HCT116 (cell line): ENCODE results near the gene ZNF619. TPM values are rescaled to one million over a fixed set of nuclear protein-coding genes. Genes with fewer than 3 reads are reported as not detected.
"Not testable (repeated sequence)": the region's sequence is repeated elsewhere in the genome, so short reads cannot be mapped to it uniquely, and the experiment has no call there.

Experiments used
- ATAC-seq: fragments of 200-7000 bp; cut with Tn5 transposase; 2 replicates; pipeline ENCODE4 v1.9.1; 2020; ENCODE audit warnings: mild to moderate bottlenecking, moderate library complexity
- BruUV-seq: library from RNA; stranded (reverse); fragments of 400-500 nt; replicated peaks from 2 replicates; lab custom pipeline; 2021; lab: Mats Ljungman, UMichigan
- CTCF ChIA-PET: fragments of 300-600 bp; sonication (Branson Sonifier 250); formaldehyde crosslinking; loops from one replicate; lab custom pipeline; 2021; ENCODE audit warnings: antibody characterized with exemption; lab: Charles Lee
- POLR2A ChIA-PET: fragments of 300-600, 350-600 bp; sonication (Branson Sonifier 250); formaldehyde crosslinking; loops from one replicate; lab custom pipeline; 2021; ENCODE audit warnings: antibody characterized with exemption; lab: Charles Lee
- RAD21 ChIA-PET, 2 experiments: fragments of 300-600 bp; sonication (Branson Sonifier 250); formaldehyde crosslinking; loops; one replicate each; lab custom pipeline; 2023; ENCODE audit warnings: low total read pairs in 2 of 2; ENCODE audit not compliant: uncharacterized antibody in 2 of 2, unreplicated experiment in 2 of 2, low non-redundant PET in 1 of 2; lab: Charles Lee
- DNase-seq: peaks from one replicate; pipeline ENCODE4 v3.0.0-alpha.2; 2010; ENCODE audit warnings: low read depth, low spot score
- H2AFZ ChIP-seq: fragments of 200-600 bp; shearing (Covaris generic), sonication (generic); 2 replicates; pipeline ENCODE4 v1.6.1; 2017; ENCODE audit warnings: low read depth, mixed run types, mixed read lengths, antibody characterized with exemption, low read length; ENCODE audit not compliant: poor library complexity, severe bottlenecking
- H3K27ac ChIP-seq: 2 replicates; pipeline ENCODE4 v1.5.1; 2012; ENCODE audit warnings: low read depth, low read length
- H3K27me3 ChIP-seq: fragments of 200-600 bp; sonication (generic); 2 replicates; pipeline ENCODE4 v1.6.1; 2016; ENCODE audit warnings: mixed run types, low read length, mixed read lengths; ENCODE audit not compliant: insufficient read depth
- H3K36me3 ChIP-seq, 2 experiments: fragments of 200-500 bp in 1 of 2; fragments of 200-600 bp in 1 of 2; sonication (Bioruptor generic) in 1 of 2; sonication (generic) in 1 of 2; 2 replicates each; pipeline versions ENCODE4 v1.5.1 to v1.6.1; 2014 to 2016; ENCODE audit warnings: low read length in 2 of 2, inconsistent platforms in 1 of 2, mixed read lengths in 1 of 2, mixed run types in 1 of 2; ENCODE audit not compliant: insufficient read depth in 2 of 2, control insufficient read depth in 1 of 2
- H3K4me1 ChIP-seq, 2 experiments: fragments of 200-600 bp in 1 of 2; sonication (generic) in 1 of 2; 2 replicates each; pipeline versions ENCODE4 v1.5.1 to v1.6.1; 2012 to 2017; ENCODE audit warnings: low read length in 2 of 2, inconsistent platforms in 1 of 2, mild to moderate bottlenecking in 1 of 2, mixed read lengths in 1 of 2, mixed run types in 1 of 2, moderate library complexity in 1 of 2; ENCODE audit not compliant: insufficient read depth in 2 of 2, control insufficient read depth in 1 of 2
- H3K4me2 ChIP-seq: fragments of 200-600 bp; sonication (generic); 2 replicates; pipeline ENCODE4 v1.6.1; 2017; ENCODE audit warnings: mixed run types, low read length, mixed read lengths
- H3K4me3 ChIP-seq, 2 experiments: fragments of 200-600 bp in 1 of 2; sonication (generic) in 1 of 2; replicated peaks in 1 of 2; 2 replicates each; pipeline ENCODE4 v1.5.1; 2011 to 2016; ENCODE audit warnings: low read length in 2 of 2, control low read depth in 1 of 2, low read depth in 1 of 2, mild to moderate bottlenecking in 1 of 2, mixed read lengths in 1 of 2, mixed run types in 1 of 2
- H3K79me2 ChIP-seq: fragments of 200-600 bp; sonication (generic); 2 replicates; pipeline ENCODE4 v1.6.1; 2017; ENCODE audit warnings: mild to moderate bottlenecking, mixed run types, low read length, moderate library complexity, mixed read lengths; ENCODE audit not compliant: insufficient read depth
- H3K9ac ChIP-seq: fragments of 200-600 bp; sonication (generic); 2 replicates; pipeline ENCODE4 v1.6.1; 2016; ENCODE audit warnings: low read length, mixed read lengths
- H3K9me2 ChIP-seq: fragments of 200-600 bp; sonication (generic), shearing (Covaris generic); 2 replicates; pipeline ENCODE4 v1.6.1; 2017; ENCODE audit warnings: mixed run types, mild to moderate bottlenecking, moderate library complexity; ENCODE audit not compliant: insufficient read depth
- H3K9me3 ChIP-seq, 2 experiments: fragments of 200-500 bp in 1 of 2; fragments of 200-600 bp in 1 of 2; sonication (Bioruptor generic) in 1 of 2; sonication (generic) in 1 of 2; 2 replicates each; pipeline ENCODE4 v1.6.1; 2014 to 2017; ENCODE audit warnings: low read length in 2 of 2, mixed read lengths in 2 of 2, inconsistent platforms in 1 of 2, low read depth in 1 of 2, mild to moderate bottlenecking in 1 of 2, mixed run types in 1 of 2, moderate library complexity in 1 of 2; ENCODE audit not compliant: control insufficient read depth in 1 of 2, insufficient read depth in 1 of 2
- H4K20me1 ChIP-seq: fragments of 200-600 bp; sonication (generic), shearing (Covaris generic); 2 replicates; pipeline ENCODE4 v1.6.1; 2017; ENCODE audit warnings: mixed run types, mild to moderate bottlenecking, moderate library complexity; ENCODE audit not compliant: insufficient read depth
- ATF3 ChIP-seq: IDR thresholded peaks from 2 replicates; pipeline ENCODE4 v1.6.1; 2012
- CBX3 ChIP-seq: IDR thresholded peaks from 2 replicates; pipeline ENCODE4 v1.6.1; 2012; ENCODE audit warnings: low read depth
- CEBPB ChIP-seq: IDR thresholded peaks from 2 replicates; pipeline ENCODE4 v1.6.1; 2012; ENCODE audit warnings: low read depth
- EZH2 ChIP-seq: fragments of 200-600 bp; sonication (generic); IDR thresholded peaks from 2 replicates; pipeline ENCODE4 v1.6.1; 2017; ENCODE audit warnings: antibody characterized with exemption, mixed run types
- EZH2phosphoT487 ChIP-seq: fragments of 200-600 bp; IDR thresholded peaks from 2 replicates; pipeline ENCODE4 v1.6.1; 2018; ENCODE audit warnings: antibody characterized with exemption, borderline replicate concordance
- MAX ChIP-seq: IDR thresholded peaks from 2 replicates; pipeline ENCODE4 v1.6.1; 2012
- POLR2A ChIP-seq: IDR thresholded peaks from 2 replicates; pipeline ENCODE4 v1.7.0; 2011; ENCODE audit warnings: borderline replicate concordance; ENCODE audit not compliant: insufficient read depth, insufficient read length; ENCODE audit errors: extremely low read depth
- POLR2AphosphoS5 ChIP-seq: IDR thresholded peaks from 2 replicates; pipeline ENCODE4 v1.6.1; 2011; ENCODE audit warnings: mild to moderate bottlenecking, low read depth, low read length, moderate library complexity
- REST ChIP-seq: IDR thresholded peaks from 2 replicates; pipeline ENCODE4 v1.6.1; 2012; ENCODE audit warnings: low read depth
- SRF ChIP-seq: IDR thresholded peaks from 2 replicates; pipeline ENCODE4 v1.6.1; 2012; ENCODE audit warnings: low read depth
- ZFX ChIP-seq: fragments of 450-650 bp; IDR thresholded peaks from 2 replicates; pipeline ENCODE4 v1.6.1; 2017
- intact Hi-C: fragments of 100-400 bp; cut with micrococcal nuclease; formaldehyde crosslinking; loops from 2 replicates; pipeline ENCODE4 v1.10.0; 2022
- total RNA-seq: library from RNA; stranded (reverse); gene quantifications from one replicate; pipeline ENCODE4 v1.2.1, GENCODE V29; 2021; ENCODE audit not compliant: unreplicated experiment

Gene ZNF619
- total RNA-seq, 1 experiment from 2014 or later = 7.3 TPM

GRCh38 chr3:40461161-40461560, 15.8 kb upstream of the ZNF619 start:
- H3K9me3 ChIP-seq = no peaks in the 10 kb centered on the region
- TF ChIP-seq REST = no peak
- no peak for TF ChIP-seq SRF
- no peak for TF ChIP-seq MAX
- TF ChIP-seq POLR2AphosphoS5 = no peak
- no peak for TF ChIP-seq POLR2A
- TF ChIP-seq CBX3 = no peak
- no peak for TF ChIP-seq EZH2
- no peak for TF ChIP-seq ZFX
- no peak for TF ChIP-seq EZH2phosphoT487
- no peak for TF ChIP-seq ATF3
- no peak for TF ChIP-seq CEBPB
- no peak overlapping the region for H3K4me2 ChIP-seq
- ChIA-PET CTCF (no interaction called here), POLR2A (no interaction called here), RAD21 (no interaction called here)
- no peak overlapping the region for H3K9ac ChIP-seq
- peaks cover 85% of the 10 kb centered on the region for H3K79me2 ChIP-seq
- H3K4me3 ChIP-seq = no peak overlapping the region
- no TSS peak for BruUV-seq
- no peaks in the 10 kb centered on the region for H3K9me2 ChIP-seq
- ATAC-seq (no peak), DNase-seq (no peak)
- no peaks in the 10 kb centered on the region for H3K27me3 ChIP-seq
- no peak overlapping the region for H2AFZ ChIP-seq
- intact Hi-C loops = no loop called here
- no peak overlapping the region for H3K27ac ChIP-seq
- peaks cover 63 to 70% of the 10 kb centered on the region in 2 experiments for H3K36me3 ChIP-seq
- peaks cover 6 to 12% of the 10 kb centered on the region in 2 experiments; a peak in 3 of 4 replicates for H3K4me1 ChIP-seq
- peaks cover 40% of the 10 kb centered on the region; the same call in 1 of the 2 replicates for H4K20me1 ChIP-seq

- H3K4me2 ChIP-seq, BruUV-seq, RAD21 ChIA-PET, H3K27me3 ChIP-seq, H3K27ac ChIP-seq, H3K9me3 ChIP-seq, H3K9me2 ChIP-seq, ATAC-seq, H3K4me3 ChIP-seq, DNase-seq, H2AFZ ChIP-seq, H3K9ac ChIP-seq, intact Hi-C loops, H3K4me1 ChIP-seq, CTCF ChIA-PET: not testable (repeated sequence)
- Histone ChIP-seq H4K20me1 (peaks cover 50% of the 10 kb centered on the region; the same call in 1 of the 2 replicates), H3K79me2 (peaks cover 72% of the 10 kb centered on the region), H3K36me3 (peaks cover 63 to 82% of the 10 kb centered on the region in 2 experiments)
- POLR2A ChIA-PET = interaction anchor here (1.1 kb wide), 1 partner anchor 14 kb away, joined by 4 read pairs; the partner anchor contains the start of gene ZNF619
Observed at GRCh38 chr3:40462838-40463237, 14.1 kb upstream of the ZNF619 start.
